ENCODE results near the gene GMDS.

GMDS gene

DNA sequence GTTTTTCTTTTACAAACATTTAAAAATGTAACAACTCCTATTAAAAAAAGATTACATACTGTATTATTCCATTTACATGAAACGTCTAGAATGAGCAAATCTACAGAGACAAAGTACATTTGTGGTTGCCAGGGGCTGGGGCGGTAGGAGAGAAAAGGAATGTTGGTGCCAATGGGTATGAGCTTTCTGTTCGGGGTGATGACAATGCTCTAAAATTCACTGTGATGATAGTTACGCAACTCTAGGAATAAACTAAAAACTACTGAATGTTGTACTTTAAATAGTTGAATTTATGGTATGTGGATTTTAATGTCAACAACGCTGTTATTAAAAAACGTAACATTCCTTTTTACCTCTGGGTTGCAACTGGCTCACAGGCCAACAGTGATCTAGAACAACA, 211.1 kb downstream of the GMDS start:
- Histone ChIP-seq H3K27me3 (ENCODE audit: control insufficient read depth in 1 of 2, insufficient read depth in 1 of 2, low read length in 2 of 2) (no peaks in the 10 kb centered on the region), H3K4me1 (ENCODE audit: control insufficient read depth, insufficient read depth, low read depth, low read length) (peaks cover 1% of the 10 kb centered on the region), H3K18ac (ENCODE audit: low read depth in 1 of 2, low read length in 2 of 2) (no peak overlapping the region), H3K9ac (ENCODE audit: low read length) (no peak overlapping the region), H3K4me2 (ENCODE audit: low read length, poor library complexity, severe bottlenecking) (no peak overlapping the region), H3K23ac (ENCODE audit: low read length in 2 of 2) (no peak overlapping the region), H2BK120ac (ENCODE audit: low read depth, low read length) (no peak overlapping the region), H3K79me1 (replicated peaks; ENCODE audit: low read length, poor library complexity, severe bottlenecking) (peaks cover 7% of the 10 kb centered on the region), H3K14ac (ENCODE audit: low read length in 2 of 2) (no peak overlapping the region), H4K8ac (ENCODE audit: low read length) (no peak overlapping the region), H2AFZ (ENCODE audit: low read depth, low read length) (no peak overlapping the region), H3K27ac (ENCODE audit: low read length, poor library complexity, severe bottlenecking) (no peak overlapping the region), H2BK12ac (ENCODE audit: low read length in 2 of 2) (no peak overlapping the region), H3K4ac (ENCODE audit: low read depth in 1 of 2, low read length in 2 of 2) (no peak overlapping the region), H3K9me3 (ENCODE audit: control insufficient read depth, low read length) (no peaks in the 10 kb centered on the region), H4K91ac (ENCODE audit: low read length) (no peak overlapping the region), H2BK5ac (ENCODE audit: low read depth, low read length, poor library complexity, severe bottlenecking) (no peak overlapping the region), H2AK5ac (ENCODE audit: low read length, severe bottlenecking) (no peak overlapping the region), H3K36me3 (ENCODE audit: control insufficient read depth in 1 of 2, insufficient read depth in 2 of 2, low read depth in 1 of 2, low read length in 2 of 2) (peaks cover 0 to 3% of the 10 kb centered on the region in 2 experiments), H2BK15ac (ENCODE audit: low read depth, poor library complexity, severe bottlenecking) (no peak overlapping the region), H3K4me3 (ENCODE audit: insufficient read depth in 1 of 2, low read depth in 1 of 2, low read length in 2 of 2) (no peak overlapping the region)
- WGBS = 96% methylated on average over 6 of the region's 6 CpGs
- DNase-seq = no peak

GRCh38 chr6:2033544-2033943, 211.9 kb downstream of the GMDS start:
- no peak overlapping the region for H2AK5ac ChIP-seq (ENCODE audit: low read length, severe bottlenecking)
- no peak overlapping the region for H2AFZ ChIP-seq (ENCODE audit: low read depth, low read length)
- no peak for DNase-seq
- no peak overlapping the region for H3K4me2 ChIP-seq (ENCODE audit: low read length, poor library complexity, severe bottlenecking)
- H3K36me3 ChIP-seq (ENCODE audit: control insufficient read depth in 1 of 2, insufficient read depth in 2 of 2, low read depth in 1 of 2, low read length in 2 of 2) = peaks cover 0 to 3% of the 10 kb centered on the region in 2 experiments
- H2BK5ac ChIP-seq (ENCODE audit: low read depth, low read length, poor library complexity, severe bottlenecking) = no peak overlapping the region
- no peak overlapping the region for H3K27ac ChIP-seq (ENCODE audit: low read length, poor library complexity, severe bottlenecking)
- 96% methylated on average over 2 of the region's 4 CpGs for WGBS
- no peak overlapping the region for H3K9ac ChIP-seq (ENCODE audit: low read length)
- H2BK120ac ChIP-seq (ENCODE audit: low read depth, low read length) = no peak overlapping the region
- H3K4me3 ChIP-seq (ENCODE audit: insufficient read depth in 1 of 2, low read depth in 1 of 2, low read length in 2 of 2) = no peak overlapping the region
- H3K4ac ChIP-seq (ENCODE audit: low read depth in 1 of 2, low read length in 2 of 2) = no peak overlapping the region
- no peak overlapping the region for H3K18ac ChIP-seq (ENCODE audit: low read depth in 1 of 2, low read length in 2 of 2)
- H2BK12ac ChIP-seq (ENCODE audit: low read length in 2 of 2) = no peak overlapping the region
- no peak overlapping the region for H4K8ac ChIP-seq (ENCODE audit: low read length)
- no peaks in the 10 kb centered on the region for H3K9me3 ChIP-seq (ENCODE audit: control insufficient read depth, low read length)
- no peak overlapping the region for H3K23ac ChIP-seq (ENCODE audit: low read length in 2 of 2)
- H4K91ac ChIP-seq (ENCODE audit: low read length) = no peak overlapping the region
- H3K27me3 ChIP-seq (ENCODE audit: control insufficient read depth in 1 of 2, insufficient read depth in 1 of 2, low read length in 2 of 2) = no peaks in the 10 kb centered on the region
- peaks cover 7% of the 10 kb centered on the region for H3K79me1 ChIP-seq (replicated peaks; ENCODE audit: low read length, poor library complexity, severe bottlenecking)
- peaks cover 1% of the 10 kb centered on the region for H3K4me1 ChIP-seq (ENCODE audit: control insufficient read depth, insufficient read depth, low read depth, low read length)
- H3K14ac ChIP-seq (ENCODE audit: low read length in 2 of 2) = no peak overlapping the region
- H2BK15ac ChIP-seq (ENCODE audit: low read depth, poor library complexity, severe bottlenecking) = no peak overlapping the region

GRCh38 chr6:2030682-2031244, 214.6 kb downstream of the GMDS start:
- Histone ChIP-seq H3K9me3 (ENCODE audit: control insufficient read depth, low read length) (no peaks in the 10 kb centered on the region), H3K27me3 (ENCODE audit: control insufficient read depth in 1 of 2, insufficient read depth in 1 of 2, low read length in 2 of 2) (no peaks in the 10 kb centered on the region), H4K8ac (ENCODE audit: low read length) (no peak overlapping the region), H3K4me1 (ENCODE audit: control insufficient read depth, insufficient read depth, low read depth, low read length) (peaks cover 3% of the 10 kb centered on the region), H3K18ac (ENCODE audit: low read depth in 1 of 2, low read length in 2 of 2) (no peak overlapping the region), H2AK5ac (ENCODE audit: low read length, severe bottlenecking) (no peak overlapping the region), H3K4ac (ENCODE audit: low read depth in 1 of 2, low read length in 2 of 2) (no peak overlapping the region), H3K14ac (ENCODE audit: low read length in 2 of 2) (no peak overlapping the region), H2BK12ac (ENCODE audit: low read length in 2 of 2) (no peak overlapping the region), H2BK15ac (ENCODE audit: low read depth, poor library complexity, severe bottlenecking) (no peak overlapping the region), H3K4me3 (ENCODE audit: insufficient read depth in 1 of 2, low read depth in 1 of 2, low read length in 2 of 2) (no peak overlapping the region), H2BK5ac (ENCODE audit: low read depth, low read length, poor library complexity, severe bottlenecking) (no peak overlapping the region), H4K91ac (ENCODE audit: low read length) (no peak overlapping the region), H2BK120ac (ENCODE audit: low read depth, low read length) (no peak overlapping the region), H3K4me2 (ENCODE audit: low read length, poor library complexity, severe bottlenecking) (no peak overlapping the region), H3K23ac (ENCODE audit: low read length in 2 of 2) (no peak overlapping the region), H3K36me3 (ENCODE audit: control insufficient read depth in 1 of 2, insufficient read depth in 2 of 2, low read depth in 1 of 2, low read length in 2 of 2) (no peaks in the 10 kb centered on the region), H3K79me1 (replicated peaks; ENCODE audit: low read length, poor library complexity, severe bottlenecking) (peaks cover 8% of the 10 kb centered on the region), H2AFZ (ENCODE audit: low read depth, low read length) (no peak overlapping the region), H3K9ac (ENCODE audit: low read length) (no peak overlapping the region), H3K27ac (ENCODE audit: low read length, poor library complexity, severe bottlenecking) (no peak overlapping the region)
- DNase-seq = no peak
- 81% methylated on average over 7 of the region's 7 CpGs for WGBS

GRCh38 chr6:2029952-2030351, 215.5 kb downstream of the GMDS start:
- Histone ChIP-seq H3K9ac (ENCODE audit: low read length) (no peak overlapping the region), H3K14ac (ENCODE audit: low read length in 2 of 2) (no peak overlapping the region), H3K27me3 (ENCODE audit: control insufficient read depth in 1 of 2, insufficient read depth in 1 of 2, low read length in 2 of 2) (no peaks in the 10 kb centered on the region), H3K9me3 (ENCODE audit: control insufficient read depth, low read length) (no peaks in the 10 kb centered on the region), H2BK120ac (ENCODE audit: low read depth, low read length) (no peak overlapping the region), H3K4me3 (ENCODE audit: insufficient read depth in 1 of 2, low read depth in 1 of 2, low read length in 2 of 2) (no peak overlapping the region), H2AFZ (ENCODE audit: low read depth, low read length) (no peak overlapping the region), H3K27ac (ENCODE audit: low read length, poor library complexity, severe bottlenecking) (no peak overlapping the region), H3K36me3 (ENCODE audit: control insufficient read depth in 1 of 2, insufficient read depth in 2 of 2, low read depth in 1 of 2, low read length in 2 of 2) (no peaks in the 10 kb centered on the region), H4K91ac (ENCODE audit: low read length) (no peak overlapping the region), H3K4me1 (ENCODE audit: control insufficient read depth, insufficient read depth, low read depth, low read length) (peaks cover 3% of the 10 kb centered on the region), H2BK12ac (ENCODE audit: low read length in 2 of 2) (no peak overlapping the region), H2AK5ac (ENCODE audit: low read length, severe bottlenecking) (no peak overlapping the region), H3K18ac (ENCODE audit: low read depth in 1 of 2, low read length in 2 of 2) (no peak overlapping the region), H3K23ac (ENCODE audit: low read length in 2 of 2) (no peak overlapping the region), H2BK15ac (ENCODE audit: low read depth, poor library complexity, severe bottlenecking) (no peak overlapping the region), H2BK5ac (ENCODE audit: low read depth, low read length, poor library complexity, severe bottlenecking) (no peak overlapping the region), H3K4ac (ENCODE audit: low read depth in 1 of 2, low read length in 2 of 2) (no peak overlapping the region), H3K79me1 (replicated peaks; ENCODE audit: low read length, poor library complexity, severe bottlenecking) (peaks cover 8% of the 10 kb centered on the region), H4K8ac (ENCODE audit: low read length) (no peak overlapping the region), H3K4me2 (ENCODE audit: low read length, poor library complexity, severe bottlenecking) (no peak overlapping the region)
- DNase-seq = no peak
- 94% methylated on average over 2 of the region's 3 CpGs for WGBS

Measured in mesenchymal stem cell (in vitro differentiated cells and primary cell).